HEK293 (cell line): Measurements from ENCODE around the gene AKT1.

Experiments
- CTCF ChIP-seq: fragments of 450-650 bp; formaldehyde crosslinking; IDR thresholded peaks from 2 replicates; pipeline ENCODE4 v1.5.1; 2016; ENCODE audit warnings: missing biosample characterization, missing genetic modification characterization
- HOXD13 ChIP-seq: sonication (generic); formaldehyde crosslinking; IDR thresholded peaks from 2 replicates; pipeline ENCODE4 v1.8.0; 2022; ENCODE audit warnings: missing genetic modification reagents, borderline replicate concordance
- ZNF155 ChIP-seq: fragments of 450-650 bp; formaldehyde crosslinking; IDR thresholded peaks from 2 replicates; pipeline ENCODE4 v1.5.1; 2016; ENCODE audit warnings: missing biosample characterization, missing genetic modification characterization
- ZNF48 ChIP-seq: fragments of 450-650 bp; formaldehyde crosslinking; IDR thresholded peaks from 2 replicates; pipeline ENCODE4 v1.5.1; 2016; ENCODE audit warnings: missing biosample characterization, missing genetic modification characterization
- TF ChIP-seq, protein P1 (sequence below): fragments of 450-650 bp; formaldehyde crosslinking; IDR thresholded peaks from 2 replicates; pipeline ENCODE4 v1.5.1; 2016; ENCODE audit warnings: missing biosample characterization, missing genetic modification characterization, borderline replicate concordance
- TF ChIP-seq, protein P2 (sequence below): fragments of 450-650 bp; formaldehyde crosslinking; IDR thresholded peaks from 2 replicates; pipeline ENCODE4 v1.5.1; 2016; ENCODE audit warnings: missing biosample characterization, missing genetic modification characterization
- TF ChIP-seq, protein P3 (sequence below): fragments of 450-650 bp; formaldehyde crosslinking; IDR thresholded peaks from 2 replicates; pipeline ENCODE4 v1.5.1; 2016; ENCODE audit warnings: missing biosample characterization, missing genetic modification characterization

GRCh38 chr14:104784846-104785707 lies 10.5 kb downstream of the AKT1 start:
- no peak for TF ChIP-seq HOXD13 (CRISPR knock-in tag)
- TF ChIP-seq ZNF155 (tag by site-specific recombination): no peak
- TF ChIP-seq ZNF48 (tag by site-specific recombination): no peak
- TF ChIP-seq, protein P1, sequence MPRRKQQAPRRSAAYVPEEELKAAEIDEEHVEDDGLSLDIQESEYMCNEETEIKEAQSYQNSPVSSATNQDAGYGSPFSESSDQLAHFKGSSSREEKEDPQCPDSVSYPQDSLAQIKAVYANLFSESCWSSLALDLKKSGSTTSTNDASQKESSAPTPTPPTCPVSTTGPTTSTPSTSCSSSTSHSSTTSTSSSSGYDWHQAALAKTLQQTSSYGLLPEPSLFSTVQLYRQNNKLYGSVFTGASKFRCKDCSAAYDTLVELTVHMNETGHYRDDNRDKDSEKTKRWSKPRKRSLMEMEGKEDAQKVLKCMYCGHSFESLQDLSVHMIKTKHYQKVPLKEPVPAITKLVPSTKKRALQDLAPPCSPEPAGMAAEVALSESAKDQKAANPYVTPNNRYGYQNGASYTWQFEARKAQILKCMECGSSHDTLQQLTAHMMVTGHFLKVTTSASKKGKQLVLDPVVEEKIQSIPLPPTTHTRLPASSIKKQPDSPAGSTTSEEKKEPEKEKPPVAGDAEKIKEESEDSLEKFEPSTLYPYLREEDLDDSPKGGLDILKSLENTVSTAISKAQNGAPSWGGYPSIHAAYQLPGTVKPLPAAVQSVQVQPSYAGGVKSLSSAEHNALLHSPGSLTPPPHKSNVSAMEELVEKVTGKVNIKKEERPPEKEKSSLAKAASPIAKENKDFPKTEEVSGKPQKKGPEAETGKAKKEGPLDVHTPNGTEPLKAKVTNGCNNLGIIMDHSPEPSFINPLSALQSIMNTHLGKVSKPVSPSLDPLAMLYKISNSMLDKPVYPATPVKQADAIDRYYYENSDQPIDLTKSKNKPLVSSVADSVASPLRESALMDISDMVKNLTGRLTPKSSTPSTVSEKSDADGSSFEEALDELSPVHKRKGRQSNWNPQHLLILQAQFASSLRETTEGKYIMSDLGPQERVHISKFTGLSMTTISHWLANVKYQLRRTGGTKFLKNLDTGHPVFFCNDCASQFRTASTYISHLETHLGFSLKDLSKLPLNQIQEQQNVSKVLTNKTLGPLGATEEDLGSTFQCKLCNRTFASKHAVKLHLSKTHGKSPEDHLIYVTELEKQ (tag by site-specific recombination): no peak
- TF ChIP-seq CTCF: no peak
- TF ChIP-seq, protein P2, sequence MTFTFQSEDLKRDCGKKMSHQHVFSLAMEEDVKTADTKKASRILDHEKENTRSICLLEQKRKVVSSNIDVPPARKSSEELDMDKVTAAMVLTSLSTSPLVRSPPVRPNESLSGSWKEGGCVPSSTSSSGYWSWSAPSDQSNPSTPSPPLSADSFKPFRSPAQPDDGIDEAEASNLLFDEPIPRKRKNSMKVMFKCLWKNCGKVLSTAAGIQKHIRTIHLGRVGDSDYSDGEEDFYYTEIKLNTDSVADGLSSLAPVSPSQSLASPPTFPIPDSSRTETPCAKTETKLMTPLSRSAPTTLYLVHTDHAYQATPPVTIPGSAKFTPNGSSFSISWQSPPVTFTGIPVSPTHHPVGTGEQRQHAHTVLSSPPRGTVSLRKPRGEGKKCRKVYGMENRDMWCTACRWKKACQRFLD (tag by site-specific recombination): no peak
- TF ChIP-seq, protein P3, sequence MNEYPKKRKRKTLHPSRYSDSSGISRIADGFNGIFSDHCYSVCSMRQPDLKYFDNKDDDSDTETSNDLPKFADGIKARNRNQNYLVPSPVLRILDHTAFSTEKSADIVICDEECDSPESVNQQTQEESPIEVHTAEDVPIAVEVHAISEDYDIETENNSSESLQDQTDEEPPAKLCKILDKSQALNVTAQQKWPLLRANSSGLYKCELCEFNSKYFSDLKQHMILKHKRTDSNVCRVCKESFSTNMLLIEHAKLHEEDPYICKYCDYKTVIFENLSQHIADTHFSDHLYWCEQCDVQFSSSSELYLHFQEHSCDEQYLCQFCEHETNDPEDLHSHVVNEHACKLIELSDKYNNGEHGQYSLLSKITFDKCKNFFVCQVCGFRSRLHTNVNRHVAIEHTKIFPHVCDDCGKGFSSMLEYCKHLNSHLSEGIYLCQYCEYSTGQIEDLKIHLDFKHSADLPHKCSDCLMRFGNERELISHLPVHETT (tag by site-specific recombination): no peak
